Measurements from ENCODE around the gene TMEM178B.

TMEM178B gene

DNA sequence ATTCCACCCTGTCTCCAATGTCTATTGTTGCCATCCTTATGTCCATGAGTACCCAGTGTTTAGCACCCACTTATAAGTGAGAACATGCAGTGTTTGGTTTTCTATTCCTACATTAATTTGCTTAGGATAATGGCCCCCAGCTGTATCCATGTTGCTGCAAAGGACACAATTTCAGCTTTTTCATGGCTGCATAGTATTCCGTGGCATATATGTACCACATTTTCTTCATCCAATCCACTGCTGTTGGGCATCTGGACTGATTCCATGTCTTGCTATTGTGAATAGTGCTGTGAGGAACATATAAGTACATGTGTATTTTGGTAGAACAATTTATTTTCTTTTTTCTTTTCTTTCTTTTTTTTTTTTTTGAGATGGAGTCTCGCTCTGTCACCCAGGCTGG is 68.2 kb downstream of the TMEM178B start:
- Histone ChIP-seq H3K27ac (replicated peaks) (no peak overlapping the region), H3K27me3 (ENCODE audit: insufficient read depth, poor library complexity, severe bottlenecking) (no peaks in the 10 kb centered on the region), H3K4me3 (replicated peaks; ENCODE audit: insufficient read depth, low read length) (no peak overlapping the region)
- TF ChIP-seq POLR2AphosphoS5 (IDR thresholded peaks at IDR 0.05; ENCODE audit: low read depth) (no peak), SPI1 (IDR thresholded peaks at IDR 0.05; ENCODE audit: borderline replicate concordance, low read depth) (no peak), GABPA (IDR thresholded peaks at IDR 0.05; ENCODE audit: low read depth) (no peak)
- TF ChIP-seq, protein P1, sequence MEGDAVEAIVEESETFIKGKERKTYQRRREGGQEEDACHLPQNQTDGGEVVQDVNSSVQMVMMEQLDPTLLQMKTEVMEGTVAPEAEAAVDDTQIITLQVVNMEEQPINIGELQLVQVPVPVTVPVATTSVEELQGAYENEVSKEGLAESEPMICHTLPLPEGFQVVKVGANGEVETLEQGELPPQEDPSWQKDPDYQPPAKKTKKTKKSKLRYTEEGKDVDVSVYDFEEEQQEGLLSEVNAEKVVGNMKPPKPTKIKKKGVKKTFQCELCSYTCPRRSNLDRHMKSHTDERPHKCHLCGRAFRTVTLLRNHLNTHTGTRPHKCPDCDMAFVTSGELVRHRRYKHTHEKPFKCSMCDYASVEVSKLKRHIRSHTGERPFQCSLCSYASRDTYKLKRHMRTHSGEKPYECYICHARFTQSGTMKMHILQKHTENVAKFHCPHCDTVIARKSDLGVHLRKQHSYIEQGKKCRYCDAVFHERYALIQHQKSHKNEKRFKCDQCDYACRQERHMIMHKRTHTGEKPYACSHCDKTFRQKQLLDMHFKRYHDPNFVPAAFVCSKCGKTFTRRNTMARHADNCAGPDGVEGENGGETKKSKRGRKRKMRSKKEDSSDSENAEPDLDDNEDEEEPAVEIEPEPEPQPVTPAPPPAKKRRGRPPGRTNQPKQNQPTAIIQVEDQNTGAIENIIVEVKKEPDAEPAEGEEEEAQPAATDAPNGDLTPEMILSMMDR (IDR thresholded peaks at IDR 0.05; ENCODE audit: insufficient read depth, low read length), result no peak
- TF ChIP-seq, protein P2, sequence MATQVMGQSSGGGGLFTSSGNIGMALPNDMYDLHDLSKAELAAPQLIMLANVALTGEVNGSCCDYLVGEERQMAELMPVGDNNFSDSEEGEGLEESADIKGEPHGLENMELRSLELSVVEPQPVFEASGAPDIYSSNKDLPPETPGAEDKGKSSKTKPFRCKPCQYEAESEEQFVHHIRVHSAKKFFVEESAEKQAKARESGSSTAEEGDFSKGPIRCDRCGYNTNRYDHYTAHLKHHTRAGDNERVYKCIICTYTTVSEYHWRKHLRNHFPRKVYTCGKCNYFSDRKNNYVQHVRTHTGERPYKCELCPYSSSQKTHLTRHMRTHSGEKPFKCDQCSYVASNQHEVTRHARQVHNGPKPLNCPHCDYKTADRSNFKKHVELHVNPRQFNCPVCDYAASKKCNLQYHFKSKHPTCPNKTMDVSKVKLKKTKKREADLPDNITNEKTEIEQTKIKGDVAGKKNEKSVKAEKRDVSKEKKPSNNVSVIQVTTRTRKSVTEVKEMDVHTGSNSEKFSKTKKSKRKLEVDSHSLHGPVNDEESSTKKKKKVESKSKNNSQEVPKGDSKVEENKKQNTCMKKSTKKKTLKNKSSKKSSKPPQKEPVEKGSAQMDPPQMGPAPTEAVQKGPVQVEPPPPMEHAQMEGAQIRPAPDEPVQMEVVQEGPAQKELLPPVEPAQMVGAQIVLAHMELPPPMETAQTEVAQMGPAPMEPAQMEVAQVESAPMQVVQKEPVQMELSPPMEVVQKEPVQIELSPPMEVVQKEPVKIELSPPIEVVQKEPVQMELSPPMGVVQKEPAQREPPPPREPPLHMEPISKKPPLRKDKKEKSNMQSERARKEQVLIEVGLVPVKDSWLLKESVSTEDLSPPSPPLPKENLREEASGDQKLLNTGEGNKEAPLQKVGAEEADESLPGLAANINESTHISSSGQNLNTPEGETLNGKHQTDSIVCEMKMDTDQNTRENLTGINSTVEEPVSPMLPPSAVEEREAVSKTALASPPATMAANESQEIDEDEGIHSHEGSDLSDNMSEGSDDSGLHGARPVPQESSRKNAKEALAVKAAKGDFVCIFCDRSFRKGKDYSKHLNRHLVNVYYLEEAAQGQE (IDR thresholded peaks at IDR 0.05; ENCODE audit: insufficient replicate concordance, low read depth), result no peak
- no peak for DNase-seq (ENCODE audit: low read depth in 1 of 2, low spot score in 1 of 2)

DNA sequence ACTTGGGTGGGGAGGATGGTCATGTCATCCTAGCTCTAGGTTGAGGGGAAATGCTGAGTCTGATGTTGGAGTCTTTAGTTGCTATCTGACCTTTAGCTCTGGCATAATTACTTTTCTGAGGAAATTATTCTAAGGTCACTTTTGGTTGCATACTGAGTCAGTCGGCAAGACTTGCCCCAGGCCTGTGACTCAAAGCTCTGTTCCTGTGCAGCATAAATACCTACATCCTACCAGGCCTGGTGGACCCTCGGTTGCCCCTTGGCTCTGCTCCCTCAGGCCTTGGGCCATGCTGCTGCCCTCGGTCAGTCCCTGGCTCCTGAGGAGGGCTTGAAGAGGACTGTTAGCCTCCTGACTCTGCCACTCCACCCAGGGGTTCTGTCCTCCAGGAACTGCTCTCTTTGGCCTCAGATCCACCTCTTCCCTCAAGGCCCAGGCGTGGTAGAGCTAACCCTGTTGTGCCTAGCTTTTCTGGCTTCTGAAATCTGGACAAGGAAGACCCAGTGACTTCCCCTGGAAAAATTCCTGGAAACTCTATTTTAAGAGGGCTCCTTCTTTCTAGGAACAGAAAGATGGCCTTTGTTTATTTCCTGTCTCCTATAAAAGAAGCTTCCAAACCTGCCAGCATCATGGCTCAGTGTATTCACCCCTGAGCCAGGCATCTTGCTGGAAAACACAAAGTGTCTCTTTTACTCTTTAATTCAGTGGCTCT is 71.2 kb downstream of the TMEM178B start:
- H3K27ac ChIP-seq (replicated peaks), result no peak overlapping the region
- H3K27me3 ChIP-seq (ENCODE audit: insufficient read depth, poor library complexity, severe bottlenecking), result no peaks in the 10 kb centered on the region
- no peak for DNase-seq (ENCODE audit: low read depth in 1 of 2, low spot score in 1 of 2)
- H3K4me3 ChIP-seq (replicated peaks; ENCODE audit: insufficient read depth, low read length), result no peak overlapping the region
- TF ChIP-seq SPI1 (IDR thresholded peaks at IDR 0.05; ENCODE audit: borderline replicate concordance, low read depth), result no peak
- TF ChIP-seq, protein P1 (IDR thresholded peaks at IDR 0.05; ENCODE audit: insufficient read depth, low read length), result no peak
- TF ChIP-seq, protein P2 (IDR thresholded peaks at IDR 0.05; ENCODE audit: insufficient replicate concordance, low read depth), result no peak
- TF ChIP-seq POLR2AphosphoS5 (IDR thresholded peaks at IDR 0.05; ENCODE audit: low read depth), result no peak
- TF ChIP-seq GABPA (IDR thresholded peaks at IDR 0.05; ENCODE audit: low read depth), result no peak

DNA sequence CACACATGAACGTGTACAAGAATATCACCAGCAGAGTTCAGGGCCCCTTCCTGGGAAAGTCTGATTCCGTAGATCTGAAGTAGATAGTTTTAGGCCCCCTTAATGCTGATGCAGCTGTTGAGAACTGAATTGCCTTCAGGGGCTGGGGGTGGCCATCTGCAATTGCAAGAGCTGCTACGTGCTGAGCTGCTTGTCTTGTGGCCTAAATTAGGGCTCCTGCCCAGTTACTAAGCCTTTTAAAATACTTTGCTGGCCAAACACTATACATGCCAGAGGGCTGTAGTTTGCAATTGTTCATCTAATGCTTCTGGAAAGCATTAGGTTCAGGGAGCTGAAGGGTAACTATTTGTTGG is 71.7 kb downstream of the TMEM178B start:
- TF ChIP-seq SPI1 (IDR thresholded peaks at IDR 0.05; ENCODE audit: borderline replicate concordance, low read depth) (no peak), GABPA (IDR thresholded peaks at IDR 0.05; ENCODE audit: low read depth) (no peak), POLR2AphosphoS5 (IDR thresholded peaks at IDR 0.05; ENCODE audit: low read depth) (no peak)
- TF ChIP-seq, protein P1 (IDR thresholded peaks at IDR 0.05; ENCODE audit: insufficient read depth, low read length), result no peak
- TF ChIP-seq, protein P2 (IDR thresholded peaks at IDR 0.05; ENCODE audit: insufficient replicate concordance, low read depth), result no peak
- H3K27me3 ChIP-seq (ENCODE audit: insufficient read depth, poor library complexity, severe bottlenecking), result no peaks in the 10 kb centered on the region

More for the DNA sequence above, 71.7 kb downstream of the TMEM178B start:
- no peak overlapping the region for H3K4me3 ChIP-seq (replicated peaks; ENCODE audit: insufficient read depth, low read length)
- no peak overlapping the region for H3K27ac ChIP-seq (replicated peaks)
- DNase-seq (ENCODE audit: low read depth in 1 of 2, low spot score in 1 of 2), result no peak
